ENCODE measurements around the gene LLCFC1. TPM values are rescaled to one million over a fixed set of nuclear protein-coding genes. Genes with fewer than 3 reads are reported as not detected.

Gene LLCFC1
- total RNA-seq, 2 donors from 2014 or later = not detected

Other genes starting within 250 kb of the LLCFC1 start
- not detected for gene PRSS1, start 190.0 kb upstream of the LLCFC1 start, total RNA-seq
- gene PRSS2, start 168.5 kb upstream of the LLCFC1 start, total RNA-seq = under 1 TPM in 1 of 2 donors, not detected in 1; 0.82 TPM
- gene EPHB6, start 84.4 kb upstream of the LLCFC1 start, total RNA-seq = 10 to 100 TPM; 16.0 to 32.8 TPM
- gene TRPV6, start 53.7 kb upstream of the LLCFC1 start, total RNA-seq = under 1 TPM in 1 of 2 donors, not detected in 1; 0.09 TPM
- not detected for gene TRPV5, start 5.7 kb upstream of the LLCFC1 start, total RNA-seq
- 1 to 10 TPM in 1 of 2 donors, under 1 TPM in 1; 0.60 to 2.8 TPM for gene KEL, start 22.9 kb downstream of the LLCFC1 start, total RNA-seq
- gene OR9A2, start 87.6 kb downstream of the LLCFC1 start, total RNA-seq = under 1 TPM in 1 of 2 donors, not detected in 1; 0.66 TPM
- gene OR6V1, start 112.9 kb downstream of the LLCFC1 start, total RNA-seq = not detected
- not detected for gene PIP, start 192.6 kb downstream of the LLCFC1 start, total RNA-seq
- gene TAS2R39, start 243.9 kb downstream of the LLCFC1 start, total RNA-seq = not detected